ENCODE measurements around the gene XPNPEP2.

Gene XPNPEP2

GRCh38 chrX:129779086-129779672 is 40.4 kb downstream of the XPNPEP2 start:
- no peak for DNase-seq (ENCODE audit: low read depth in 2 of 2)

DNA sequence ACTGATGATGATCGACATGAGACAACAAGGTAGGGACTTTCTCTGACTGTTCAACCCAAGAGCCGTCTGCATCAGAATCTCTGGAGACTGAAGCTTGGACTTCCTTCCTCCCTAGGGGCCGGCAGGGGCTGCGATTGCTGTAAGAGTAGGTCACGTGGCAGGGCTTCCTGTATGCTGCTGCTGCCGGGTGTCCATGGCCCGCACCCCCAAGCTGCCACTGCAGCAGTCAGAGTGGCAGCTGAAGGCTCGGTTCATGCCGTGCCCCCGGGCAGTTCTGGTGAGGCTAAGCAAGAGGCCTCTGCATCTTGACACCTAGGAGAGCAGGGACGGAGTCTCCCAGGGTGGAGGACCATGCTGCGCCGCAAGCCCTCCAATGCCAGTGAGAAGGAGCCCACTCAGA is 41.0 kb downstream of the XPNPEP2 start, which contains the start of gene SASH3:
Gene SASH3, plus strand, starts transcription at position 203 of the 400 bp plus-strand sequence. Its CDS starts 149 bp downstream, at position 352.
- DNase-seq (ENCODE audit: low read depth in 2 of 2) = no peak

- no peak for DNase-seq (ENCODE audit: low read depth in 2 of 2)
Observed at GRCh38 chrX:129780441-129781105, 41.8 kb downstream of the XPNPEP2 start.

- peak; percentile 55 to 75 for DNase-seq (ENCODE audit: low read depth in 2 of 2)
Observed at GRCh38 chrX:129781134-129781672, 42.4 kb downstream of the XPNPEP2 start.

GRCh38 chrX:129781680-129782495 is 43.1 kb downstream of the XPNPEP2 start:
- no peak for DNase-seq (ENCODE audit: low read depth in 2 of 2)

DNA sequence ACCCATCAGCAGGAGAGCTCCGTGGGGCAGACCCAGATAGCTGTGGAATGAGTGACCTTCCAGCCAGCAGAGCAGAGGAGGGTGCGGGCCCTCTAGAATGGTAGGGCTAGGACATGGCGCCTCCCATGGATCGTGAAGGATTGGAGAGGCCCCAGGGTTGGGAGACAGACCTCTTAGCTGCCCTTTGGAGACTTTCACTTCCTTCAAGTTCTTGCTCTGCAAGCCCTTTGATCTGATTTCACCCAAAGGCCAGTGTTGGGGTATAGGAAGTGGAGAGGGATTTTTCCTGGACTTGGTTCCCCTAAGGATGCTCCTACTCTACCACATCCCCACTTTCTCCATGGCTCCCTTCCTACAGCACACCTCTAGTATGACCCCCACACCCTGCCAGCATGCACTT is 43.9 kb downstream of the XPNPEP2 start:
- DNase-seq (ENCODE audit: low read depth in 2 of 2) = no peak

- no peak for DNase-seq (ENCODE audit: low read depth in 2 of 2)
Observed at GRCh38 chrX:129783291-129783713, 44.5 kb downstream of the XPNPEP2 start.

DNA sequence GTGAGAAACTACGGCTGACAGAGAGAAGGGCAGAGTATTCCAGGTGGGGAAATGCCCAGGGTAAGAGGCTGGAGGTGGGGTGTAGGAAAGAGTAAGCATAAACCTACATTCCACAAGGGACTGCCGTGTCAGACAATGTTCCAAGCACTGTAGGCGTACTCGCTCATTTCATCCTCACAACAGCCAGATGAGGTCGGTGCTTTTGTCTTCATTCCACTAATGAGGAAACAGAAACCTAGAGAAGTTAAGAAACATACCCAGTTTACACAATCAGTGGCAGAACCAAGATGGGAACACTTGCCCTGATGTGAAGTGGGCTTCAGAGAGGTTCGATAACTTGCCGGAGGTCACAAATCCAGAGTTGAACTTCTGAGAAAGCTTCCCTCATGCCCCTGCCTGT is 45.6 kb downstream of the XPNPEP2 start:
- DNase-seq (ENCODE audit: low read depth in 2 of 2) = no peak

GRCh38 chrX:129785160-129785947 is 46.6 kb downstream of the XPNPEP2 start:
- DNase-seq (ENCODE audit: low read depth in 2 of 2) = no peak

- no peak for DNase-seq (ENCODE audit: low read depth in 2 of 2)
Observed at GRCh38 chrX:129786210-129786651, 47.5 kb downstream of the XPNPEP2 start.

DNA sequence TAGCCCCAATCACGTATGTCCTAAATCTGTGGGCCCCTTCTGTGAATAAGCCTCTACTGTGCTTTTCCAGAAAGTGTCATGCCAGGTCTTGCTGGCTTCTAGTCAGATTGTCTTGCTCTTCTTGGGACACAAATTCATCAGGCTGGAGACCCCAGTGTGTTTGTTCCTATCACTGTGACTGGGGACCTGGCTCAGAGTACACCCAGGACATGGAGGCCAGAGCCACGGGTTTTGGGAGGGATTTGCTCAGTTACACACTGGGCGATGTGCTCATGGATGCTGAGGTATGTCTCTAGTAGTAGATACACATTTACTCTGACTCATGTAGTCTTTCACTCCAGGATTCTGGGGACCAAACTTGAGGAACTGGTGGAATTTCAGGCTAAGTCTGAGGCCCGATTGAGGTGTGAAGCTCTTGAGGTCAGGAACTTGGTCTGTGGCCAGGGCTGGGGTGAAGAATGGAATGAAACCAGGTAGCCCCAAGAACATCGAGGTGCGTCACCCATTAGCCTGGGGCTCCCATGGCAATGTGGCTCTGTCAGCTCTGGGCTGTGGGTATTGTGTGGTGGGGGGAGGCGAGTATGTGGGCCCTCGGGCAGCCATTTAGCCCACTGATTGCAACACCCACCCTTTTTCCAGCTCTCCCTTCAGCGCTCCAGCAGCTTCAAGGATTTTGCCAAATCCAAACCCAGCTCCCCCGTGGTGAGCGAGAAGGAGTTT is 48.7 kb downstream of the XPNPEP2 start:
- no peak for DNase-seq (ENCODE audit: low read depth in 2 of 2)

GRCh38 chrX:129788527-129788926 is 49.7 kb downstream of the XPNPEP2 start:
- DNase-seq (ENCODE audit: low read depth in 2 of 2) = no peak

GRCh38 chrX:129790146-129790545 is 51.4 kb downstream of the XPNPEP2 start:
- no peak for DNase-seq (ENCODE audit: low read depth in 2 of 2)

DNA sequence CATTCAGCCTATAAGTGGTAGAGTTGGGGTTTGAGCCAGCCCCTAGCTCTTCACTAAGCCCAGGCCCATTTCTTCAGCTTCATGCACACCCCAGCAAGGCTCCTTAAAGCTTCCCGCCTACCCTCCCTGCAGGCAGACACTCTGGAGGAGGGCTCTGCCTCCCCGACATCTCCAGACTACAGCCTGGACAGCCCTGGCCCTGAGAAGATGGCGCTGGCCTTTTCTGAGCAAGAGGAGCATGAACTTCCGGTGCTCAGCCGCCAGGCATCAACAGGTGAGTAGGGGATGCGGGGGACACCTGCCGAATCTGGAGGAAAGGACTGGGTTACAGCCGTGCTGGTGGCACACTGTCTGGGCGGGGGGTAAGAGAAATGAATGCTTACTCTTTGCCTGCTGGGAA is 52.0 kb downstream of the XPNPEP2 start:
- no peak for DNase-seq (ENCODE audit: low read depth in 2 of 2)

DNA sequence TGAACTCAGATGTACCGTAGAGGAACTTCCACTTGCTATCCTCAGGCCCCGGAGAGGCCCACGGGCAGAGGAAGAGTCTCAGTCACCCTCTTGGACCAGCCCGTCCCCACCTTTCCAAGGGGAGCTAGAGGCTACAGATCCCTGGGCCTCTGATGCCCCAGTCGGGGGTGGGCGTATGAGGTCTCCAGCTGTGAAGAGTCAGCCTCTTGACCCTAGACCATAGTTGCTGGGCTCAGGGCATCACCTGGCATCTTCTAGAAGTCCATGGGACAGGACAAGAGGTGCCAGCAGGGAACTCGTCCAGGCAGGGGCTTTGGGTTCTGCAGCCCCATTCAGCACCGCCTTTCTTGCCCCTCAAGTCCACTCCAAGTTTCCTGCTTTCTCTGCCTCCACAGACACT is 52.6 kb downstream of the XPNPEP2 start:
- DNase-seq (ENCODE audit: low read depth in 2 of 2) = no peak

GRCh38 chrX:129791961-129792570 is 53.3 kb downstream of the XPNPEP2 start:
- DNase-seq (ENCODE audit: low read depth in 2 of 2) = no peak

GRCh38 chrX:129792586-129793291 is 54.0 kb downstream of the XPNPEP2 start:
- no peak for DNase-seq (ENCODE audit: low read depth in 2 of 2)

DNA sequence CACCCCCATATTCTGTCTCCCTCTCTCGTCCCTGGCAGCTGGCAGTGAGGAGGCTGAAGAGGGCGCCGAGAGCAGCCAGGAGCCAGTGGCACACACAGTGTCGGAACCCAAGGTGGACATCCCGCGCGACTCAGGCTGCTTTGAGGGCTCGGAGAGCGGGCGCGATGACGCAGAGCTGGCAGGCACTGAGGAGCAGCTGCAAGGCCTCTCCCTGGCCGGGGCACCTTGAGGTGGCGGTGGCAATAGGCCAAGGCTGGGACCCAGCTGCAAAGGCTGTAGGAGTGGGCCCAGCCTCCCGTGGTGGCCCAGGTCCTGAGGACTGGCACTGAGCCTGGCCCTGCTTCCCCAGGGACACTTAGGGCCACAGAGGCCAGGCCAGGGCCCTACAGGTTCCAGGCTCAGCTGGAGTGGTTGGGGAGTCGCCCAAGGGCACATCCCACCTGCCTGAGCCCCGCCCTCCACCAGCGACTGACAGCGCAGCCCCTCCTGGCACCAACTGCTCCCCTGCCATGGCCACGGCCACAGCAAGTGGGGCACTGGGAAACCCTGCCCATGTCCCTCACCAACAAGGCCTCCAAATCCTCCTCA is 54.9 kb downstream of the XPNPEP2 start:
- no peak for DNase-seq (ENCODE audit: low read depth in 2 of 2)

DNA sequence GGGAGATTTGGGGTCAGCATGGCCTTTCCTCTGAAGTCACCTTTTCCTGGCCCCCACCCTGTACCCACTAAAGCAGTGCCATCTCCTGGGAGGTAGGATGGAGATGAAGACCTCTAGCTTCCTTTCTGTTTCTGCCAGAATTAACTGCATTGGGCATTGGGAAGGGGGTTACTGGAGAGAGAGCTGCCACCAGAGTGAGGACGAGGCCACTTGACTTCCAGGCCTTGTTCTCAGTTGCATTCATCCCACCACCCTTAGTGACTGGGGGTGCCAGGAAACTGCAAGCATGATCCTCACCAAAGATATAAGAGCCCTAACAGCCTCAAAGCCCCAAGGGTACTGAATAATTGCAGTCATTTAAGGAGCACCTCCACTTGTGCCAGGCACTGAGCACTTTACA is 56.8 kb downstream of the XPNPEP2 start:
- no peak for DNase-seq (ENCODE audit: low read depth in 2 of 2)
